IPS-20b (cell line): ENCODE measurements around the gene PITPNC1.

Experiments
- H3K27ac ChIP-seq: one replicate; pipeline ENCODE4 v1.5.1; 2013; ENCODE audit warnings: low read length
- H3K27me3 ChIP-seq: 2 replicates; pipeline ENCODE4 v1.6.1; 2013; ENCODE audit warnings: mild to moderate bottlenecking, low read length, inconsistent platforms; ENCODE audit not compliant: insufficient read depth
- H3K36me3 ChIP-seq: 2 replicates; pipeline ENCODE4 v1.6.1; 2013; ENCODE audit warnings: low read depth, mild to moderate bottlenecking, inconsistent platforms, low read length, moderate library complexity; ENCODE audit not compliant: insufficient read depth
- H3K4me1 ChIP-seq: 2 replicates; pipeline ENCODE4 v1.6.1; 2013; ENCODE audit warnings: mild to moderate bottlenecking, control low read depth, inconsistent platforms, low read length, moderate library complexity; ENCODE audit not compliant: insufficient read depth
- H3K4me3 ChIP-seq: 2 replicates; pipeline ENCODE4 v1.5.1; 2013; ENCODE audit warnings: mild to moderate bottlenecking, low read length, inconsistent platforms
- H3K9ac ChIP-seq: 2 replicates; pipeline ENCODE4 v1.6.1; 2013; ENCODE audit warnings: low read depth, mild to moderate bottlenecking, inconsistent platforms, low read length, moderate library complexity
- H3K9me3 ChIP-seq: 2 replicates; pipeline ENCODE4 v1.6.1; 2013; ENCODE audit warnings: mild to moderate bottlenecking, low read depth, low read length, inconsistent platforms; ENCODE audit not compliant: insufficient read depth

Gene PITPNC1

GRCh38 chr17:67658265-67658664, 281.2 kb downstream of the PITPNC1 start:
- H3K27me3 ChIP-seq, result no peaks in the 10 kb centered on the region
- no peak overlapping the region for H3K9ac ChIP-seq
- H3K27ac ChIP-seq, result no peak overlapping the region
- H3K4me3 ChIP-seq, result no peak overlapping the region
- no peaks in the 10 kb centered on the region for H3K4me1 ChIP-seq
- no peaks in the 10 kb centered on the region for H3K36me3 ChIP-seq
- H3K9me3 ChIP-seq, result no peaks in the 10 kb centered on the region

- no peak overlapping the region for H3K9ac ChIP-seq
- H3K4me3 ChIP-seq, result no peak overlapping the region
- H3K4me1 ChIP-seq, result no peaks in the 10 kb centered on the region
- H3K27ac ChIP-seq, result no peak overlapping the region
- H3K36me3 ChIP-seq, result no peaks in the 10 kb centered on the region
- no peaks in the 10 kb centered on the region for H3K9me3 ChIP-seq
- no peaks in the 10 kb centered on the region for H3K27me3 ChIP-seq
These were observed 281.9 kb downstream of the PITPNC1 start for GRCh38 chr17:67659028-67659427.

GRCh38 chr17:67662712-67663111, 285.6 kb downstream of the PITPNC1 start:
- Histone ChIP-seq H3K27ac (no peak overlapping the region), H3K36me3 (no peaks in the 10 kb centered on the region), H3K9me3 (no peaks in the 10 kb centered on the region), H3K4me1 (no peaks in the 10 kb centered on the region), H3K27me3 (no peaks in the 10 kb centered on the region), H3K9ac (no peak overlapping the region), H3K4me3 (no peak overlapping the region)

- H3K27me3 ChIP-seq, result no peaks in the 10 kb centered on the region
These were observed 286.4 kb downstream of the PITPNC1 start for GRCh38 chr17:67663457-67663856.

GRCh38 chr17:67666028-67666427, 288.9 kb downstream of the PITPNC1 start:
- Histone ChIP-seq H3K9me3 (no peaks in the 10 kb centered on the region), H3K4me1 (no peaks in the 10 kb centered on the region), H3K27me3 (no peaks in the 10 kb centered on the region), H3K9ac (no peak overlapping the region), H3K4me3 (no peak overlapping the region), H3K27ac (no peak overlapping the region), H3K36me3 (peaks cover 3% of the 10 kb centered on the region; the same call in 1 of the 2 replicates)

More at GRCh38 chr17:67663457-67663856, 286.4 kb downstream of the PITPNC1 start:
- Histone ChIP-seq H3K9ac (no peak overlapping the region), H3K4me3 (no peak overlapping the region), H3K4me1 (no peaks in the 10 kb centered on the region), H3K27ac (no peak overlapping the region), H3K36me3 (no peaks in the 10 kb centered on the region), H3K9me3 (no peaks in the 10 kb centered on the region)

- H3K36me3 ChIP-seq, result peaks cover 6% of the 10 kb centered on the region; the same call in 1 of the 2 replicates
- H3K9ac ChIP-seq, result no peak overlapping the region
- H3K4me1 ChIP-seq, result no peaks in the 10 kb centered on the region
- no peak overlapping the region for H3K27ac ChIP-seq
- no peaks in the 10 kb centered on the region for H3K27me3 ChIP-seq
- no peaks in the 10 kb centered on the region for H3K9me3 ChIP-seq
- no peak overlapping the region for H3K4me3 ChIP-seq
These were observed 289.6 kb downstream of the PITPNC1 start for GRCh38 chr17:67666710-67667109.

- Histone ChIP-seq H3K27ac (no peak overlapping the region), H3K9me3 (no peaks in the 10 kb centered on the region), H3K36me3 (peaks cover 15% of the 10 kb centered on the region; the same call in 1 of the 2 replicates), H3K27me3 (no peaks in the 10 kb centered on the region), H3K4me1 (no peaks in the 10 kb centered on the region), H3K9ac (no peak overlapping the region), H3K4me3 (no peak overlapping the region)
These were observed 294.4 kb downstream of the PITPNC1 start for GRCh38 chr17:67671493-67671892.

- H3K4me3 ChIP-seq, result no peak overlapping the region
- no peaks in the 10 kb centered on the region for H3K4me1 ChIP-seq
- H3K9ac ChIP-seq, result no peak overlapping the region
- no peaks in the 10 kb centered on the region for H3K9me3 ChIP-seq
- H3K36me3 ChIP-seq, result peaks cover 15% of the 10 kb centered on the region; the same call in 1 of the 2 replicates
- no peak overlapping the region for H3K27ac ChIP-seq
- H3K27me3 ChIP-seq, result no peaks in the 10 kb centered on the region
These were observed 295.7 kb downstream of the PITPNC1 start for GRCh38 chr17:67672592-67673335.

- Histone ChIP-seq H3K9ac (no peak overlapping the region), H3K4me1 (no peaks in the 10 kb centered on the region), H3K4me3 (no peak overlapping the region), H3K36me3 (peaks cover 17% of the 10 kb centered on the region; the same call in 1 of the 2 replicates), H3K27me3 (no peaks in the 10 kb centered on the region), H3K9me3 (no peaks in the 10 kb centered on the region), H3K27ac (no peak overlapping the region)
These were observed 298.4 kb downstream of the PITPNC1 start for GRCh38 chr17:67675481-67675880.

GRCh38 chr17:67676305-67676704, 299.2 kb downstream of the PITPNC1 start:
- Histone ChIP-seq H3K36me3 (peaks cover 12% of the 10 kb centered on the region; the same call in 1 of the 2 replicates), H3K27me3 (no peaks in the 10 kb centered on the region), H3K4me1 (no peaks in the 10 kb centered on the region), H3K27ac (no peak overlapping the region), H3K4me3 (no peak overlapping the region), H3K9ac (no peak overlapping the region), H3K9me3 (no peaks in the 10 kb centered on the region)

- Histone ChIP-seq H3K27ac (no peak overlapping the region), H3K9ac (no peak overlapping the region)
These were observed 301.3 kb downstream of the PITPNC1 start for GRCh38 chr17:67678414-67678813.

GRCh38 chr17:67679225-67679624, 302.1 kb downstream of the PITPNC1 start:
- Histone ChIP-seq H3K9me3 (no peaks in the 10 kb centered on the region), H3K27me3 (no peaks in the 10 kb centered on the region), H3K27ac (no peak overlapping the region), H3K4me1 (no peaks in the 10 kb centered on the region), H3K9ac (no peak overlapping the region), H3K36me3 (0 out of 2 replicates have a peak, but pooled peaks cover 3% of the 10 kb centered on the region), H3K4me3 (no peak overlapping the region)

More at GRCh38 chr17:67678414-67678813, 301.3 kb downstream of the PITPNC1 start:
- Histone ChIP-seq H3K9me3 (no peaks in the 10 kb centered on the region), H3K27me3 (no peaks in the 10 kb centered on the region), H3K36me3 (0 out of 2 replicates have a peak, but pooled peaks cover 3% of the 10 kb centered on the region), H3K4me1 (no peaks in the 10 kb centered on the region), H3K4me3 (no peak overlapping the region)
